A549 treated with AZD2906 at 1 μM for 4 hours (cell line): Measurements from ENCODE around the gene SLC25A51. TPM values are rescaled to one million over a fixed set of nuclear protein-coding genes. Genes with fewer than 3 reads are reported as not detected.

Experiments used
- total RNA-seq: library from RNA; stranded (reverse); fragments of 200-300 nt; extraction: Qiagen RNA extraction; gene quantifications from 5 replicates; pipeline ENCODE4 v1.2.3, GENCODE V29; 2022

SLC25A51 gene
- total RNA-seq: 18.1 to 23.6 TPM (median 18.7 TPM) in 5 replicates

GRCh38 chr9:37903647-37904444, at the start of gene SLC25A51:
TSS of gene SLC25A51 (minus strand) at chr9:37904127. CDS start at chr9:37888550, 15,577 bp downstream.

Other genes with a start within 250 kb of the SLC25A51 start
- gene TRMT10B, start 150.3 kb downstream of the SLC25A51 start, total RNA-seq: 4.9 to 5.6 TPM (median 5.2 TPM) in 5 replicates
- gene EXOSC3, start 119.1 kb downstream of the SLC25A51 start, total RNA-seq: 62.5 to 80.0 TPM (median 74.6 TPM) in 5 replicates
- 10.5 to 12.8 TPM (median 12.2 TPM) in 5 replicates for gene DCAF10, start 103.3 kb downstream of the SLC25A51 start, total RNA-seq
- gene SHB, start 165.1 kb upstream of the SLC25A51 start, total RNA-seq: 28.0 to 44.4 TPM (median 40.8 TPM) in 5 replicates